HEK293T (cell line): Measurements from ENCODE around the gene TRIM63.
A peak's percentile ranks its signal among the peaks of the same experiment; 100 is the strongest.

Experiments used
- CTCF ChIA-PET: fragments of 350-600 bp; formaldehyde crosslinking; extraction: SDS; loops from one replicate; lab custom pipeline; 2021; ENCODE audit warnings: antibody characterized with exemption, inconsistent platforms; lab: Yijun Ruan, JAX
- POLR2A ChIA-PET: fragments of 350-600 bp; formaldehyde crosslinking; extraction: SDS; loops from one replicate; lab custom pipeline; 2020; ENCODE audit warnings: antibody characterized with exemption, inconsistent platforms; lab: Yijun Ruan, JAX
- DNase-seq: peaks from one replicate; pipeline ENCODE4 v3.0.0; 2012; ENCODE audit warnings: mixed read lengths; ENCODE audit errors: extremely low spot score
- ARNT ChIP-seq: fragments of 450-650 bp; IDR thresholded peaks from 2 replicates; pipeline ENCODE4 v1.6.1; 2017; ENCODE audit warnings: mild to moderate bottlenecking
- BHLHE40 ChIP-seq: fragments of 450-650 bp; IDR thresholded peaks from 2 replicates; pipeline ENCODE4 v1.6.1; 2016; ENCODE audit warnings: mild to moderate bottlenecking, moderate library complexity, borderline replicate concordance
- CTBP1 ChIP-seq: fragments of 450-650 bp; IDR thresholded peaks from 2 replicates; pipeline ENCODE4 v1.6.1; 2016; ENCODE audit warnings: borderline replicate concordance
- ELF4 ChIP-seq: fragments of 450-650 bp; IDR thresholded peaks from 2 replicates; pipeline ENCODE4 v1.6.1; 2017; ENCODE audit warnings: antibody characterized with exemption
- FOXA1 ChIP-seq: fragments of 450-650 bp; IDR thresholded peaks from 2 replicates; pipeline ENCODE4 v1.6.1; 2016; ENCODE audit warnings: mild to moderate bottlenecking
- FOXK2 ChIP-seq: fragments of 450-650 bp; IDR thresholded peaks from 2 replicates; pipeline ENCODE4 v1.6.1; 2016; ENCODE audit warnings: mild to moderate bottlenecking
- FOXM1 ChIP-seq: fragments of 450-650 bp; IDR thresholded peaks from 2 replicates; pipeline ENCODE4 v1.6.1; 2017; ENCODE audit warnings: mild to moderate bottlenecking, borderline replicate concordance
- HDGF ChIP-seq: fragments of 450-650 bp; IDR thresholded peaks from 2 replicates; pipeline ENCODE4 v1.6.1; 2017; ENCODE audit warnings: antibody characterized with exemption, borderline replicate concordance
- L3MBTL2 ChIP-seq: fragments of 450-650 bp; conservative IDR thresholded peaks from 2 replicates; pipeline ENCODE4 v1.6.1; 2016; ENCODE audit warnings: mild to moderate bottlenecking
- LEF1 ChIP-seq: fragments of 450-650 bp; IDR thresholded peaks from 2 replicates; pipeline ENCODE4 v1.6.1; 2017; ENCODE audit warnings: mild to moderate bottlenecking, borderline replicate concordance
- NFRKB ChIP-seq: fragments of 450-650 bp; IDR thresholded peaks from 2 replicates; pipeline ENCODE4 v1.6.1; 2016; ENCODE audit warnings: mild to moderate bottlenecking, moderate library complexity
- PKNOX1 ChIP-seq: fragments of 450-650 bp; IDR thresholded peaks from 2 replicates; pipeline ENCODE4 v1.6.1; 2016
- SP1 ChIP-seq: fragments of 450-650 bp; IDR thresholded peaks from 2 replicates; pipeline ENCODE4 v1.6.1; 2017
- SUZ12 ChIP-seq: fragments of 450-650 bp; IDR thresholded peaks from 2 replicates; pipeline ENCODE4 v1.6.1; 2016; ENCODE audit warnings: mild to moderate bottlenecking
- TARDBP ChIP-seq: fragments of 450-650 bp; IDR thresholded peaks from 2 replicates; pipeline ENCODE4 v1.6.1; 2016
- ZNF384 ChIP-seq: fragments of 450-650 bp; IDR thresholded peaks from 2 replicates; pipeline ENCODE4 v1.6.1; 2016

TRIM63 gene

GRCh38 chr1:26067432-26067911 lies at the start of gene TRIM63:
Gene TRIM63 (minus strand): TSS chr1:26067630. CDS start chr1:26067494, 136 bp downstream.
- CTCF ChIA-PET: no interaction called here
- DNase-seq: no peak
- TF ChIP-seq ELF4 (no peak), NFRKB (no peak), CTBP1 (no peak), HDGF (no peak), ARNT (no peak), PKNOX1 (no peak), SUZ12 (no peak), FOXA1 (no peak), FOXM1 (no peak), SP1 (no peak), L3MBTL2 (no peak), ZNF384 (no peak), LEF1 (no peak), BHLHE40 (no peak), FOXK2 (no peak), TARDBP (no peak)
- POLR2A ChIA-PET: no interaction called here

- ChIA-PET POLR2A (interaction anchor here (1.0 to 1.5 kb wide), 3 partner anchors 9 to 25 kb away, joined by 4 to 5 read pairs (median 4); no protein-coding TSS in a partner anchor), CTCF (interaction anchor here (0.6 to 1.6 kb wide), 4 partner anchors 10 to 55 kb away, joined by 3 to 4 read pairs (median 3); partner anchors contain the start of gene ZNF593)
- TF ChIP-seq FOXM1: no peak
- no peak for TF ChIP-seq SP1
- TF ChIP-seq SUZ12: no peak
- TF ChIP-seq PKNOX1: no peak
- no peak for TF ChIP-seq HDGF
- no peak for TF ChIP-seq NFRKB
- TF ChIP-seq FOXK2: no peak
- TF ChIP-seq ZNF384: no peak
- TF ChIP-seq FOXA1: no peak
- TF ChIP-seq CTBP1: no peak
- TF ChIP-seq ELF4: no peak
- no peak for TF ChIP-seq L3MBTL2
- TF ChIP-seq BHLHE40: no peak
- TF ChIP-seq TARDBP: no peak
- no peak for DNase-seq
These were observed 46.9 kb upstream of the TRIM63 start for GRCh38 chr1:26114165-26114927.

GRCh38 chr1:26112407-26112775 lies 45.0 kb upstream of the TRIM63 start:
- no peak for TF ChIP-seq SUZ12
- TF ChIP-seq SP1: no peak
- no peak for TF ChIP-seq LEF1
- no peak for TF ChIP-seq L3MBTL2
- TF ChIP-seq ZNF384: no peak
- TF ChIP-seq PKNOX1: no peak
- no peak for TF ChIP-seq ARNT
- TF ChIP-seq NFRKB: no peak
- no peak for TF ChIP-seq CTBP1
- no peak for TF ChIP-seq FOXK2
- no peak for TF ChIP-seq TARDBP
- TF ChIP-seq BHLHE40: no peak
- no peak for TF ChIP-seq HDGF
- no peak for TF ChIP-seq FOXA1
- TF ChIP-seq FOXM1: no peak
- TF ChIP-seq ELF4: no peak
- no peak for DNase-seq
- POLR2A ChIA-PET: interaction anchor here (0.7 to 1.9 kb wide), 8 partner anchors 9 to 238 kb away, joined by 3 to 7 read pairs (median 4); partner anchors contain the start of gene CEP85
- CTCF ChIA-PET: interaction anchor here (1.6 kb wide), 1 partner anchor 57 kb away, joined by 4 read pairs; the partner anchor contains the start of gene ZNF593

GRCh38 chr1:26111530-26112406 lies 44.3 kb upstream of the TRIM63 start, which contains the start of gene PDIK1L:
Gene PDIK1L (plus strand): TSS chr1:26111824. CDS start chr1:26114309, 2,485 bp downstream.
- DNase-seq: peak; percentile 88
- peak; percentile 75 for TF ChIP-seq L3MBTL2
- no peak for TF ChIP-seq PKNOX1
- ChIA-PET CTCF (no interaction called here), POLR2A (interaction anchor here (0.7 to 1.9 kb wide), 9 partner anchors 9 to 237 kb away, joined by 3 to 7 read pairs (median 4); no protein-coding TSS in a partner anchor)
